CD4-positive, alpha-beta T cell treated with Interleukin-12 subunit alpha and Interleukin-12 subunit beta, for 1 hour (primary cell): Measurements from ENCODE around the gene FERMT1.
"Not testable (repeated sequence)": the region's sequence is repeated elsewhere in the genome, so short reads cannot be mapped to it uniquely, and the experiment has no call there.

ENCODE experiments used
- DNase-seq: peaks from one replicate; pipeline ENCODE4 v3.0.0-alpha.2; 2020

Gene FERMT1

DNA sequence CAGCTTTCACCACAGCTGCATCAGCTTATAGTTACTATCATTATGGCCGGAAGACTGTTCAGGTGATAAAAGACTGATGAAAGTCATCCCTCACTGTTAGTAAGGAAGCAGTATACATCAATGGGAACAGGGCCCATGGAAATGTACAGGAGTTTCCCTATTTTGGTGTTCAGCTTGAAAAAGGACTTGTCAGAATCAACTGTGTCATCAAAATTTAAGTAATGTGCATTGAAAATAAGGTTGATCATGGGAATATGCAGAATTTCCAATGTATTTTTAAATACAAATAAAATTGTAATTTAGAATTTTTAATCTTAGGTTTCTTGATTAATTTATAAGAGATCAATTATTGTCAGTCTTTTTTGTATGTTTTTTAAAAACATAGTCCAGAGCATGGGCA is 85.7 kb downstream of the FERMT1 start:
- no peak for DNase-seq

DNA sequence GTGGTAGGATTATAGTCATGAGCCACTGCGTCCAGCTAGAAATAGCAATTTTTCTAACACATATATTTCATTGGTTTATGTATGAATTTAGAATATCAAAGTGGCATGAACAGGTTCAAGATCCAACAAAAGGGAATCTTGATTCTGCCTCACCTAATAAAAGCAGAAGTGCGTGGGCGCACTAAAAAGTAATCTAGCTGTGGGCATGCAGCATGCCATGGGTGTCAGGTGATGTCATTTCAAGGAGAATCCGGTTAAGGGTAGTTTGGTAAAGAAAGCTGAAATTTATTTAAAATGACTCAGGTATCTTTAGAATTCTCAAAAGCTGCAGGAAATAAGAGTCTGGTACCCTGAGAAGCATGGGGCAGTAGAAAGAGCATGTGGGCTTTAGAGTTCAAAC is 86.6 kb downstream of the FERMT1 start:
- no peak for DNase-seq

GRCh38 chr20:6034134-6034969 is 88.5 kb downstream of the FERMT1 start:
- no peak for DNase-seq

- DNase-seq: not testable (repeated sequence)
These were observed 89.9 kb downstream of the FERMT1 start for GRCh38 chr20:6032907-6033306.

DNA sequence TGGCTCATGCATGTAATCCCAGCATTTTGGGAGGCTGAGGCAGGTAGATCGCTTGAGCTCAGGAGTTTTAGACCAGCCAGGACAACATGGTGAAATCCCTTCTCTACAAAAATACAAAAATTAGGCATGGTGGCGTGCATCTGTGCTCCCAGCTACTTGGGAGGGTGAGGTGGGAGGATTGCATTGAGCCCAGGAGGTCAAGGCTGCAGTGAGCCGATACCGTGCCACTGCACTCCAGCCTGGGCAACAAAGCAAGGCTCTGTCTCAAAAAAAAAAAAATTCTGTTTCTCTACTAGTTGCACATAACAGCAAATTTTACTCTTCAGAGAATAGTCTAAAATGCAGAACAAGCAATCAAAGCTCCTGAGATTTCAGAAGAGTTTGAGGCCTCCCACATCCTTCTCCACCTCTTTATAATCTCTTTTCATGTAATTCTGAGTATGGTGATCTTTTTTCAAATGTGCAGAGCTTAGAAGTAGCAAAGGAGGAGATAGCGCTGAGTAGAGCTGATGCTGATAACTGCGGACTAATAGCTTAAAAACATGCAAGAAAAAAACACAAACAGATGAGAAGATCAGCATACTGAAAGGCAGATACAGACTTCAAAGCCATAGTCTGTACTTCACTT is 92.3 kb downstream of the FERMT1 start:
- DNase-seq: no peak

DNA sequence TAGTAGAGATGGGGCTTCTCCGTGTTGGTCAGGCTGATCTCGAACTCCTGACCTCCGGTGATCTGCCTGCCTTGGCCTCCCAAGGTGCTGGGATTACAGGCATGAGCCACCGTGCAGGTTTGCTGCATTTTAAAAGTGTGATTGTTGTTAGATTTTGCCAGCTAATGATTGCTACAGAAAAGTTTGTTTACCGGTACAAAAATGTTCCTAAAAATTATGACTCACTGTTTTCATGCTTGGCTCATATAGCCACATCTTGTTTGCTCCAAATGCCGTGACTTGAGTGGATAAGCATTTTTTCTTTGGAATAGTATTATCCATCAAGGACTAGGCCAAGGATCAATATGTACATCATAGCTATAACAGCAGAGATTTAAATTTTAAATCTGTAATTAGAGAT is 93.3 kb downstream of the FERMT1 start:
- DNase-seq: no peak

DNA sequence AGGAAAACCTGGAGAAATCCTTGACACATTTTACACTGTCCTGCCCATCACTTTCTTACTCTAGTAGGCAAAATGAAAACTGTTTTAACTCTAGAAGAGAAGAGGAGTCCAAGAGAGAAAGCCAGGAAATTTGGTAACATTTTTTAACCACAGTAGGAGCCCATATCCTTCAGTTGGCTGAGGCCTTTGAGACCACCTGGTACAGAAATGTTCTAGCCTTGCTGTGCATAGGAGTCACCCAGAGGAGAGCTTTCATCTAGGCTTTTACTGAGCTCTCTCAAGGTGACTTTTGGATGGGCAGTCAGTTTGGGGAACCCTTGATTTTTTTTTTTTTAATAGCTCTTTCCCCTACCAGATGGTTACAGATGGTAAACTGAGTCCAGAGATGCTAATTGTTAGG is 94.0 kb downstream of the FERMT1 start:
- DNase-seq: no peak

DNA sequence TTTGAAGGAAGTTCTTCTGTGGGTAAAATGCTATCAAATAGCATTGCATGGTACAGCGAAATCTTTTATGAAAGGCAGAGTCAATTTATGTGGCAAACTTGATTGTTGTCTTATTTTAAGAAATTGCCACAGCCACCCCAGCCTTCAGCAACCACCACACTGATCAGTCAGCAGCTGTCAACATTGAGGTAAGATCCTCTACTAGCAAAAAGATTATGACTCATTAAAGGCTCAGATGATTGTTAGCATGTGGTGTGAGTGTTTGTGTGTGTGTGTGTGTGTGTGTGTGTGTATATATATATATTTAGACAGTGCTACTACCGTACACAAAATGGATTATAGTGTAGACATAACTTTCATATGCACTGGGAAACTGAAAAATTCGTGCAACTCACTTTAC is 96.8 kb downstream of the FERMT1 start:
- DNase-seq: no peak
